Activated T-cell treated with anti-CD3 and anti-CD28 coated beads for 1 hour (primary cell): Measurements from ENCODE around the gene ATP6V0A1.
"Not testable (repeated sequence)": the region's sequence is repeated elsewhere in the genome, so short reads cannot be mapped to it uniquely, and the experiment has no call there.

Source experiments
- DNase-seq: peaks from one replicate; pipeline ENCODE4 v3.0.0-alpha.2; 2020; ENCODE audit warnings: low read depth

The ATP6V0A1 gene

DNA sequence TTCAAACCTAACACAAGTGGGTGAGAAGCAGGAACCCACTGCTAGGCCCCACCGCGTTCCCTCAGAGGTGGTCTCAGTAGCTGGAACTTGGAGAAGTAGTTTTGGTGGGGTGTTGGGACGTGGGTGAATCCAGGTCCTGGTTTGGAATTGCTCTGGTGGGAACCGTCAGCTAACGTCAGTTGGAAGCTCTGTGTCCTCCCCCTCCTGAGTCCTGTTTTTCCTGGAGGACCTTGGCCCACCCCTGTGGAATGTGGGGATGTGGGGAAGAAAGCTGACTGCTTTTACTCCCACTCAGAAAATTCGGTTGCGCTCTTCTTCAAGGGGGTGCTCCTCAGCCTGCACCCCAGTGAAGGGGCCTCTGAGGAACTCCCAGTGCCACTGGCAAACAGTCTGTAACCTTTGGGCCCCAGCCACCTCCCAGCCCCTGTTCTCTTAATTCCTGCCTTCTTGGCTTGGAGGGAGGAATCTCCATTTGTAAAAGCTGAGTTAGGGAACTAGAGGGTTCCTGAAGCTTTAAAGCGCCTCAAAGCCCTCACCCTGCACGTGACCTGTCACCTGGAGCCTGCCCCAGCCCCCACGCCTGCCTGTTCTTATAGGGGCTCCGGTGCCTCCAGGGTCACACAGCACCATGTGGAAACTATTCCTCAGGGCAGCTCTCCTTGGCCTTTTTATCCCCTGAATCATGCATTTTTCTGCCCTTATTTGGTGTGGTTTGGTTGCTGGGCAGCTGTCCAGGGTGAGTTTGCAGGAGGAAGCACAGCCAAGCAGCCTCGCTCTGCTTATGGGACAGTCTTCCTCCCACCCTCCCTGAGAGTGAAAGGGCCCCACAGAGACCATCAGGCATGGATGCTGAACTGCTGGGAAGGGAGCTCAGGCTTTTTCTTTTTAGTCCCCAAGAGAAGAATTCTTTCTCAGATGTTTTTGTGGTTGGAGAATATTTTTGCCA is 61.1 kb downstream of the ATP6V0A1 start:
- DNase-seq = no peak

DNA sequence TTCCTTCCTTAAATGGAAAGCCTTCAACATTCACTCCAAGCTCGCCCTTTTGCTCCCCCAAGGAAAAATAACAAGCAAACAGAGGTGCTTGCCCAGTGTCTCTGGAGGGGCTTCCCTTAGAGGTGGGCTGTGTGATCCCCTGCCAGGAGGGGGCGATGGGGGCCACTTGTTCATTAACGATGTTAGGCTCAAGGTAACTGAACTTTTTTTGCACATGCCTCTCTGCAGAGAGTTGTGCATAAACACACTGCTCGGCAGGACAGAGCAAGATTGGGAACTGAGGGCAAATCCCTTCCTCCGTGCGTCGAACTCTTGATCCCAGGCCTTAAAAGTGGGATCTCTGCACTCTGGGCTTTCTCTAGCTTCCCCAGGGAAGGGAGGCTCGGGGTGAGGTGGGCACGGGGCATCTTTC is 61.9 kb downstream of the ATP6V0A1 start:
- DNase-seq = no peak

DNA sequence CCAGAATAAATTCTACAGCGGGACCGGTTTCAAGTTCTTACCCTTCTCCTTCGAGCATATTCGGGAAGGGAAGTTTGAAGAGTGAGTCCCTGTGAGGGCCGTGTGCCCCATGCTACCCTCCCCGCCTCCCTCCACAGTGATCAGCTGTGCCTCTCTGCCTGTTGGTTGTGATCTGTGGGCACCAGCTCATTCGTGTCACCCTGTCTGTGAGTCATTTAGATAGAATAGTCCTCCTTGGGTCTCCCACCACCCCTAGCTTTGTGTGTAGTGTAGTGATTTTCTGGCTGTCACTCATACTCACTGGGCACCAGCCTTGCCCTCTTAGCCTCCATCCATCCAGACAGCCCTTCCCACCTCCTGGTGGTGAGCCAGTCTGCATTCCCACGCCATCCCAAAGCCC is 62.4 kb downstream of the ATP6V0A1 start:
- no peak for DNase-seq

GRCh38 chr17:42521666-42522262 is 63.1 kb downstream of the ATP6V0A1 start:
- no peak for DNase-seq

- DNase-seq = no peak
Observed at GRCh38 chr17:42522263-42522790, 63.6 kb downstream of the ATP6V0A1 start.

- DNase-seq = no peak
Observed at GRCh38 chr17:42522798-42523278, 64.2 kb downstream of the ATP6V0A1 start.

DNA sequence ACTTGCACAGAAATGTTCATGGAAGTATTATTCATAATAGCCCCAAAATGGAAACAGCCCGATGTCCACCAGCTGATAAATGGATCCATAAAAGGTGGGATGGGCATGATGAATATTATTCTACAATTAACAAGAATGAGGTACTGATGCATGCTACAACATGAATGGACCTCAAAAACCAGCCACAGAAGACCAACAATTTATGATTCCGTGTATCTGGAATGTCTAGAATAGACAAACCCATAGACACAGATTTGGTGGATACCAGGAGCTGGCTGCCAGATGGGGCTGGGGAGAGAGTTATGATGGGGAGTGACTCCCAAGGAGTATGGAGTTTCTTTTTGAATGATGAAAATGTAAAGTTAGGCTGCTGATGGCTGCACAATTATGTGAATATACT is 66.5 kb downstream of the ATP6V0A1 start:
- no peak for DNase-seq

GRCh38 chr17:42526031-42526444 is 67.4 kb downstream of the ATP6V0A1 start:
- DNase-seq = no peak

DNA sequence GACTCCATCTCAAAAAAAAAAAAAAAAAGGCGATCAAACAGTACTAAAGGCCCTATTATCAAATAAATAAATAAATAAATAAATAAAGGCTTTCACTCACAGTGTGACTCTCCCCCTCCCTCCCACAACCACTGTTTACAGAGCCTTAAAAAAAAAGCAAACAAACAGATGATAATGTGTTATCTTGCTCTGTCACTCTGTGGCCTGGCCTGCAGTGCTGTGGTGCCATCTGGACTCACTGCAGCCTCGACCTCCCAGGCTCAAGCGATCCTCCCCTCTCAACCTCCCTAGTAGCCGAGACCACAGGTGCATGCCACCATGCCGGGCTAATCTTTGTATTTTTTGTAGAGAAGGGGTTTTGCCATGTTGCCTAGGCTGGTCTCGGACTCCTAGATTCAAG is 69.3 kb downstream of the ATP6V0A1 start:
- no peak for DNase-seq

GRCh38 chr17:42529061-42529460 is 70.4 kb downstream of the ATP6V0A1 start:
- no peak for DNase-seq

- DNase-seq = no peak
Observed at GRCh38 chr17:42530952-42531454, 72.3 kb downstream of the ATP6V0A1 start.

GRCh38 chr17:42531455-42532354 is 73.0 kb downstream of the ATP6V0A1 start:
- DNase-seq = peak; percentile 32

DNA sequence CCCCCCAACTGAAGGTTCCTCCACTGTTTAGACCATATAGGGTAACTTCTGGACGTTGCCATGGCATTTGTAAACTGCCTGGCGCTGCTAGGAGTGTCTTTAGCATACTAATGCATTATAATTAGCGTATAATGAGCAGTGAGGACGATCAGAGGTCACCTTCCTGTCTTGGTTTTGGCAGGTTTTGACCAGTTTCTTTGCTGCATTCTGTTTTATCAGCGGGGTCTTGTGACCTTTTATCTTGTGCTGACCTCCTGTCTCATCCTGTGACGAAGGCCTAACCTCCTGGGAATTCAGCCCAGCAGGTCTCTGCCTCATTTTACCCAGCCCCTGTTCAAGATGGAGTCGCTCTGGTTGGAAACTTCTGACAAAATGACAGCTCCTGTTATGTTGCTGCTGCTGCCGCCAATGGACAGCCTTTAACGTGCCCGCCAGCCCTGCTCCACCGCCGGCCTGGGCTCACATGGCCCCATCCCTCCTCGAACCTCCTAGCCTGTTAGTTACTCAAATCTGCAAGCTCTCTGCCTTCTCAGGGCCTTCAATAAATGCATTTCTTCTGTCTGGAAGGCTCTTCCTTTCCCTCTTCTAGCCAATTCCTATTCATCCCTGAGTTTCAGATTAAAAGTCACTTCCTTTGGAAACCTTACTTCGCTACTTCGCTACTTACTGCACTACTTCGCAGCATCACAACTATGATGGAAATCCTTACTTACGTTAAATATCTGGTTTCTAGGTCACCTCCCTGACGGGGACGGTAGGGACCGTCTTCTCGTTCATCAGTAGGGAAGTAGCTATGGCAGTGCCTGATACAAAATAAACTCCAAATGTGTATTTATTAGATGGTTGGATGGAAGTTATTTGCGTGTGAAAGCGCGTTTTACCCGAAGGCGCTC is 76.7 kb downstream of the ATP6V0A1 start:
- DNase-seq = no peak

DNA sequence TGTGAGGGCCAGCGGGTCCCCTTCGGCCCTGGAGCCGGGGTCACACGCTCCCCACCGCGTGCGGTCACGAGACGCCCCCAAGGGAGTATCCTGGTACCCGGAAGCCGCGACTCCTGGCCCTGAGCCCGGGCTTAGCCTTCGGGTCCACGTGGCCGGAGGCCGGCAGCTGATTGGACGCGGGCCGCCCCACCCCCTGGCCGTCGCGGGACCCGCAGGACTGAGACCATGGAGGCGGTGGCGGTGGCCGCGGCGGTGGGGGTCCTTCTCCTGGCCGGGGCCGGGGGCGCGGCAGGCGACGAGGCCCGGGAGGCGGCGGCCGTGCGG is 77.3 kb downstream of the ATP6V0A1 start, which contains the start of gene NAGLU:
TSS of gene NAGLU (plus strand) at position 194 of the 324 bp plus-strand sequence. CDS start at position 226, 32 bp downstream.
- DNase-seq = peak; percentile 70

GRCh38 chr17:42536372-42537155 is 77.9 kb downstream of the ATP6V0A1 start:
- DNase-seq = peak; percentile 53

GRCh38 chr17:42537156-42537805 is 78.6 kb downstream of the ATP6V0A1 start:
- DNase-seq = no peak

GRCh38 chr17:42537826-42538451 is 79.3 kb downstream of the ATP6V0A1 start:
- DNase-seq = no peak

DNA sequence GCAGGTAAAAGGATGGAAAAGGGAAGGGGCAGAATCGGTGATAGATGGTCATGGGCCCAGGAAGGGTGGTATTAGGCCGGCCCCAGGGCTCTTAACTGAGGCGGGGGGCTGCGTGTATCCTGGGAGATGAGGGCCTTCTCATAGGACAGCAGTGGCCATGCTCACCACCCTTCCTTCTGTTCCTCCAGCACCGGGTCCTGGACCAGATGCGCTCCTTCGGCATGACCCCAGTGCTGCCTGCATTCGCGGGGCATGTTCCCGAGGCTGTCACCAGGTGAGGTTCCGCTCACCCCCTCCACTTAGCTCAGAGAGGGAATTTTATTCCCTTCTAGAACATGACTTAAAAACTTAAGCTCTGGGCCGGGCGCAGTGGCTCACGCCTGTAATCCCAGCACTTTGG is 79.8 kb downstream of the ATP6V0A1 start:
- DNase-seq = no peak

- DNase-seq = not testable (repeated sequence)
Observed at GRCh38 chr17:42540558-42540957, 81.9 kb downstream of the ATP6V0A1 start.
